GM23338 (cell line): ENCODE data around the gene SLC18A2.

Source experiments
- CREB1 ChIP-seq: fragments of 250-450 bp; sonication (Bioruptor Pico); IDR thresholded peaks from 2 replicates; pipeline ENCODE4 v1.5.0; 2020; ENCODE audit warnings: low read depth, mild to moderate bottlenecking, moderate library complexity
- EZH2 ChIP-seq: fragments of 200-600 bp; sonication (generic); IDR thresholded peaks from one replicate; pipeline ENCODE4 v1.8.0; 2017; ENCODE audit warnings: antibody characterized with exemption, mild to moderate bottlenecking, low read depth; ENCODE audit not compliant: unreplicated experiment
- EZH2phosphoT487 ChIP-seq: fragments of 200-600 bp; sonication (generic); IDR thresholded peaks from one replicate; pipeline ENCODE4 v1.8.1; 2018; ENCODE audit warnings: antibody characterized with exemption; ENCODE audit not compliant: unreplicated experiment
- JUNB ChIP-seq: IDR thresholded peaks from one replicate; pipeline ENCODE4 v1.6.1; 2016; ENCODE audit warnings: antibody characterized with exemption; ENCODE audit not compliant: unreplicated experiment
- NANOG ChIP-seq: IDR thresholded peaks from 2 replicates; pipeline ENCODE4 v1.6.1; 2016; ENCODE audit warnings: antibody characterized with exemption, borderline replicate concordance
- POLR2AphosphoS5 ChIP-seq: IDR thresholded peaks from 2 replicates; pipeline ENCODE4 v1.6.1; 2016; ENCODE audit warnings: antibody characterized with exemption, low read depth
- STAT1 ChIP-seq: IDR thresholded peaks from one replicate; pipeline ENCODE4 v1.6.1; 2016; ENCODE audit warnings: antibody characterized with exemption; ENCODE audit not compliant: unreplicated experiment
- ZNF331 ChIP-seq: fragments of 250-450 bp; sonication (Bioruptor Pico); IDR thresholded peaks from 2 replicates; pipeline ENCODE4 v1.5.0; 2020; ENCODE audit warnings: low read depth, mild to moderate bottlenecking, moderate library complexity
- TF ChIP-seq, protein P1 (sequence below), 2 experiments: fragments of 200-600 bp in 1 of 2; sonication (generic) in 1 of 2; conservative IDR thresholded peaks; 2 replicates each; pipeline versions ENCODE4 v1.5.1 to v1.6.1; 2016 to 2017; ENCODE audit warnings: antibody characterized with exemption in 2 of 2, low read depth in 2 of 2, mild to moderate bottlenecking in 2 of 2, moderate library complexity in 1 of 2
- TF ChIP-seq, protein P2 (sequence below): IDR thresholded peaks from one replicate; pipeline ENCODE4 v1.6.1; 2018; ENCODE audit warnings: antibody characterized with exemption; ENCODE audit not compliant: unreplicated experiment
- TF ChIP-seq, protein P3 (sequence below): IDR thresholded peaks from 2 replicates; pipeline ENCODE4 v1.6.1; 2016; ENCODE audit warnings: antibody characterized with exemption

DNA sequence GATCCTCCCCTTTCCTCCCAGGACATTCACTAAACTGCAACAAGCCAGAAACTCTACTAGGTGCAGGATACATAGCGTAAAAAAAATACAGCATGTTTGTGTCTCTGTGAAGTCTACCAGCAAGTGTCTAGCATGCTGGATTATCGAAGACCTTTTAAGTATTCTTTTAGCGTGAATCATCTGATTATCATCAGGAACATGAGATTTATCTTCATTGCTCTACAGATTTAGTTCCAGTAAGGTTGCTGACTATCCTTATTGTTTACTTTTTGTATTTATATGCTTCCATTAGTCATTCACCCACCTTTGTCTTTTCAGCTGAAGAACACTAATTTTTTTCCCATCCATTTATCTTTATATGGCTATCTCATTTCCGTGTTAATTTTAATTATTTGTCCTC is 71.5 kb downstream of the SLC18A2 start:
- TF ChIP-seq, protein P1, sequence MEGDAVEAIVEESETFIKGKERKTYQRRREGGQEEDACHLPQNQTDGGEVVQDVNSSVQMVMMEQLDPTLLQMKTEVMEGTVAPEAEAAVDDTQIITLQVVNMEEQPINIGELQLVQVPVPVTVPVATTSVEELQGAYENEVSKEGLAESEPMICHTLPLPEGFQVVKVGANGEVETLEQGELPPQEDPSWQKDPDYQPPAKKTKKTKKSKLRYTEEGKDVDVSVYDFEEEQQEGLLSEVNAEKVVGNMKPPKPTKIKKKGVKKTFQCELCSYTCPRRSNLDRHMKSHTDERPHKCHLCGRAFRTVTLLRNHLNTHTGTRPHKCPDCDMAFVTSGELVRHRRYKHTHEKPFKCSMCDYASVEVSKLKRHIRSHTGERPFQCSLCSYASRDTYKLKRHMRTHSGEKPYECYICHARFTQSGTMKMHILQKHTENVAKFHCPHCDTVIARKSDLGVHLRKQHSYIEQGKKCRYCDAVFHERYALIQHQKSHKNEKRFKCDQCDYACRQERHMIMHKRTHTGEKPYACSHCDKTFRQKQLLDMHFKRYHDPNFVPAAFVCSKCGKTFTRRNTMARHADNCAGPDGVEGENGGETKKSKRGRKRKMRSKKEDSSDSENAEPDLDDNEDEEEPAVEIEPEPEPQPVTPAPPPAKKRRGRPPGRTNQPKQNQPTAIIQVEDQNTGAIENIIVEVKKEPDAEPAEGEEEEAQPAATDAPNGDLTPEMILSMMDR (conservative IDR thresholded peaks at IDR 0.05; ENCODE audit: low read depth in 2 of 2), result no peak
- TF ChIP-seq, protein P2, sequence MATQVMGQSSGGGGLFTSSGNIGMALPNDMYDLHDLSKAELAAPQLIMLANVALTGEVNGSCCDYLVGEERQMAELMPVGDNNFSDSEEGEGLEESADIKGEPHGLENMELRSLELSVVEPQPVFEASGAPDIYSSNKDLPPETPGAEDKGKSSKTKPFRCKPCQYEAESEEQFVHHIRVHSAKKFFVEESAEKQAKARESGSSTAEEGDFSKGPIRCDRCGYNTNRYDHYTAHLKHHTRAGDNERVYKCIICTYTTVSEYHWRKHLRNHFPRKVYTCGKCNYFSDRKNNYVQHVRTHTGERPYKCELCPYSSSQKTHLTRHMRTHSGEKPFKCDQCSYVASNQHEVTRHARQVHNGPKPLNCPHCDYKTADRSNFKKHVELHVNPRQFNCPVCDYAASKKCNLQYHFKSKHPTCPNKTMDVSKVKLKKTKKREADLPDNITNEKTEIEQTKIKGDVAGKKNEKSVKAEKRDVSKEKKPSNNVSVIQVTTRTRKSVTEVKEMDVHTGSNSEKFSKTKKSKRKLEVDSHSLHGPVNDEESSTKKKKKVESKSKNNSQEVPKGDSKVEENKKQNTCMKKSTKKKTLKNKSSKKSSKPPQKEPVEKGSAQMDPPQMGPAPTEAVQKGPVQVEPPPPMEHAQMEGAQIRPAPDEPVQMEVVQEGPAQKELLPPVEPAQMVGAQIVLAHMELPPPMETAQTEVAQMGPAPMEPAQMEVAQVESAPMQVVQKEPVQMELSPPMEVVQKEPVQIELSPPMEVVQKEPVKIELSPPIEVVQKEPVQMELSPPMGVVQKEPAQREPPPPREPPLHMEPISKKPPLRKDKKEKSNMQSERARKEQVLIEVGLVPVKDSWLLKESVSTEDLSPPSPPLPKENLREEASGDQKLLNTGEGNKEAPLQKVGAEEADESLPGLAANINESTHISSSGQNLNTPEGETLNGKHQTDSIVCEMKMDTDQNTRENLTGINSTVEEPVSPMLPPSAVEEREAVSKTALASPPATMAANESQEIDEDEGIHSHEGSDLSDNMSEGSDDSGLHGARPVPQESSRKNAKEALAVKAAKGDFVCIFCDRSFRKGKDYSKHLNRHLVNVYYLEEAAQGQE, result no peak
- TF ChIP-seq POLR2AphosphoS5 (no peak), EZH2phosphoT487 (no peak), EZH2 (no peak), JUNB (no peak), CREB1 (no peak), NANOG (no peak), STAT1 (no peak), ZNF331 (CRISPR knock-in tag) (no peak)
- TF ChIP-seq, protein P3, sequence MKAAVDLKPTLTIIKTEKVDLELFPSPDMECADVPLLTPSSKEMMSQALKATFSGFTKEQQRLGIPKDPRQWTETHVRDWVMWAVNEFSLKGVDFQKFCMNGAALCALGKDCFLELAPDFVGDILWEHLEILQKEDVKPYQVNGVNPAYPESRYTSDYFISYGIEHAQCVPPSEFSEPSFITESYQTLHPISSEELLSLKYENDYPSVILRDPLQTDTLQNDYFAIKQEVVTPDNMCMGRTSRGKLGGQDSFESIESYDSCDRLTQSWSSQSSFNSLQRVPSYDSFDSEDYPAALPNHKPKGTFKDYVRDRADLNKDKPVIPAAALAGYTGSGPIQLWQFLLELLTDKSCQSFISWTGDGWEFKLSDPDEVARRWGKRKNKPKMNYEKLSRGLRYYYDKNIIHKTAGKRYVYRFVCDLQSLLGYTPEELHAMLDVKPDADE, result no peak
